HepG2 (cell line): ENCODE measurements around the gene STAP2. TPM values are rescaled to one million over a fixed set of nuclear protein-coding genes. Genes with fewer than 3 reads are reported as not detected.
A peak's percentile ranks its signal among the peaks of the same experiment; 100 is the strongest.

Experiments used
- ARHGAP35 ChIP-seq: sonication (generic); formaldehyde crosslinking; IDR thresholded peaks from 2 replicates; pipeline ENCODE4 v1.9.0; 2022; ENCODE audit warnings: mild to moderate bottlenecking, inconsistent platforms, moderate library complexity, missing genetic modification reagents, borderline replicate concordance
- ELF4 ChIP-seq: sonication (generic); formaldehyde crosslinking; IDR thresholded peaks from 2 replicates; pipeline ENCODE4 v1.5.0; 2020; ENCODE audit warnings: missing genetic modification reagents, mild to moderate bottlenecking, moderate library complexity, borderline replicate concordance
- FOXC1 ChIP-seq: sonication (generic); formaldehyde crosslinking; IDR thresholded peaks from 2 replicates; pipeline ENCODE4 v1.8.0; 2022; ENCODE audit warnings: mild to moderate bottlenecking, missing genetic modification reagents, borderline replicate concordance
- GMEB1 ChIP-seq: sonication (generic); formaldehyde crosslinking; IDR thresholded peaks from 2 replicates; pipeline ENCODE4 v1.5.1; 2020; ENCODE audit warnings: missing genetic modification reagents, mild to moderate bottlenecking, borderline replicate concordance
- HNRNPLL ChIP-seq: fragments of 200-400 bp; formaldehyde crosslinking; IDR thresholded peaks from 2 replicates; pipeline ENCODE4 v1.6.1; 2017; ENCODE audit warnings: mild to moderate bottlenecking, low read depth, low read length; ENCODE audit not compliant: poor library complexity, severe bottlenecking
- HNRNPUL1 ChIP-seq: fragments of 200-400 bp; formaldehyde crosslinking; IDR thresholded peaks from 2 replicates; pipeline ENCODE4 v1.6.1; 2017; ENCODE audit warnings: low read depth, mild to moderate bottlenecking, low read length, moderate library complexity
- NFE2L1 ChIP-seq: sonication (generic); formaldehyde crosslinking; IDR thresholded peaks from 2 replicates; pipeline ENCODE4 v1.4.0; 2020; ENCODE audit warnings: missing genetic modification reagents, mild to moderate bottlenecking, borderline replicate concordance
- PAXIP1 ChIP-seq: sonication (generic); formaldehyde crosslinking; conservative IDR thresholded peaks from 2 replicates; pipeline ENCODE4 v1.4.0; 2020; ENCODE audit warnings: mild to moderate bottlenecking, missing genetic modification reagents, moderate library complexity
- POLR2A ChIP-seq, 2 experiments: IDR thresholded peaks; 2 replicates each; pipeline ENCODE4 v1.6.1; 2011; ENCODE audit warnings: low read depth in 2 of 2, low read length in 2 of 2, mild to moderate bottlenecking in 1 of 2, moderate library complexity in 1 of 2; ENCODE audit not compliant: insufficient read depth in 1 of 2
- RAD51 ChIP-seq: fragments of 450-650 bp; IDR thresholded peaks from 2 replicates; pipeline ENCODE4 v1.6.1; 2016; ENCODE audit warnings: borderline replicate concordance
- RXRB ChIP-seq: IDR thresholded peaks from 2 replicates; pipeline ENCODE4 v1.6.1; 2016; ENCODE audit warnings: borderline replicate concordance, missing genetic modification reagents, missing compliant biosample characterization
- TAF1 ChIP-seq: sonication (generic); formaldehyde crosslinking; IDR thresholded peaks from 2 replicates; pipeline ENCODE4 v1.4.0; 2020; ENCODE audit warnings: missing genetic modification reagents
- TARDBP ChIP-seq: sonication (generic); formaldehyde crosslinking; IDR thresholded peaks from 2 replicates; pipeline ENCODE4 v1.8.0; 2022; ENCODE audit warnings: mild to moderate bottlenecking, missing genetic modification reagents
- TOE1 ChIP-seq: sonication (generic); formaldehyde crosslinking; IDR thresholded peaks from 2 replicates; pipeline ENCODE4 v1.4.0; 2020; ENCODE audit warnings: mild to moderate bottlenecking, missing genetic modification reagents
- ZNF230 ChIP-seq: sonication (generic); formaldehyde crosslinking; IDR thresholded peaks from 2 replicates; pipeline ENCODE4 v1.4.0; 2020; ENCODE audit warnings: mild to moderate bottlenecking, missing genetic modification reagents
- ZNF335 ChIP-seq: sonication (generic); formaldehyde crosslinking; IDR thresholded peaks from 2 replicates; pipeline ENCODE4 v1.4.0; 2020; ENCODE audit warnings: missing genetic modification reagents
- ZNF687 ChIP-seq: sonication (generic); formaldehyde crosslinking; IDR thresholded peaks from 2 replicates; pipeline ENCODE4 v1.5.1; 2020; ENCODE audit warnings: mild to moderate bottlenecking, missing genetic modification reagents, moderate library complexity
- ZNF761 ChIP-seq: sonication (generic); formaldehyde crosslinking; conservative IDR thresholded peaks from 2 replicates; pipeline ENCODE4 v1.4.0; 2020; ENCODE audit warnings: mild to moderate bottlenecking, missing genetic modification reagents
- ZSCAN21 ChIP-seq: sonication (generic); formaldehyde crosslinking; IDR thresholded peaks from 2 replicates; pipeline ENCODE4 v1.8.0; 2022; ENCODE audit warnings: mild to moderate bottlenecking, missing genetic modification reagents, moderate library complexity, borderline replicate concordance
- polyA plus RNA-seq, 8 experiments: library from polyadenylated mRNA; depleted of rRNA in 3 of 8; stranded (reverse) in 7 of 8; unstranded in 1 of 8; fragments of >200 nt; fragmentation: Illumina TruSeq in 4 of 8; extraction: Trizol in 4 of 8; gene quantifications; 2 replicates each; pipeline versions ENCODE4 v1.2.1 to v1.2.3, GENCODE V29; 2011 to 2016; ENCODE audit warnings: low read depth in 4 of 8, missing spikeins in 1 of 8, mixed read lengths in 1 of 8; ENCODE audit not compliant: insufficient read depth in 1 of 8
- total RNA-seq, 5 experiments: library from RNA; depleted of rRNA; stranded (reverse); fragments of >200 nt; fragmentation: Illumina TruSeq; extraction: Trizol; gene quantifications; 2 replicates each; pipeline ENCODE4 v1.2.3, GENCODE V29; 2016; ENCODE audit warnings: low read depth in 1 of 5

Gene STAP2
- total and polyA plus RNA-seq, 2 of the 13 experiments (the other 11 are each of a cell fraction or from before 2014, with no cell fraction given) = 39.0 to 43.7 TPM

GRCh38 chr19:4310247-4311121 lies 28.1 kb downstream of the STAP2 start (continued):
- no peak for TF ChIP-seq TOE1 (CRISPR knock-in tag)
- TF ChIP-seq GMEB1 = peak; percentile 71; the same call in 1 of the 2 replicates
- peak; percentile 67; the same call in 1 of the 2 replicates for TF ChIP-seq FOXC1 (CRISPR knock-in tag)
- peak; percentile 98 for TF ChIP-seq PAXIP1
- peak; percentile 84 for TF ChIP-seq TARDBP (CRISPR knock-in tag)
- peak; percentile 63 to 66 for TF ChIP-seq POLR2A (IDR thresholded peaks at IDR 0.05; ENCODE audit: insufficient read depth in 1 of 2, low read depth in 2 of 2, low read length in 2 of 2)
- 0 out of 2 replicates have a peak, but pooled peaks have one; percentile 35 for TF ChIP-seq ZNF761 (CRISPR knock-in tag)
- TF ChIP-seq ZNF687 (CRISPR knock-in tag) = peak; percentile 99
- no peak for TF ChIP-seq RAD51
- TF ChIP-seq TAF1 = peak; percentile 73
- 0 out of 2 replicates have a peak, but pooled peaks have one; percentile 64 for TF ChIP-seq ARHGAP35
- TF ChIP-seq NFE2L1 = no peak
- TF ChIP-seq ZSCAN21 (CRISPR knock-in tag) = peak; percentile 91
- TF ChIP-seq ZNF230 (CRISPR knock-in tag) = no peak
- peak; percentile 25 for TF ChIP-seq HNRNPLL
- peak; percentile 95 for TF ChIP-seq RXRB (CRISPR knock-in tag)
- no peak for TF ChIP-seq HNRNPUL1
- TF ChIP-seq ZNF335 (CRISPR knock-in tag) = peak; percentile 92
- TF ChIP-seq ELF4 = peak; percentile 91; the same call in 1 of the 2 replicates
